H1 (cell line): ENCODE measurements around the gene PDZD2.

Source experiments
- CEBPB ChIP-seq: IDR thresholded peaks from 2 replicates; pipeline ENCODE4 v1.6.1; 2012; ENCODE audit warnings: low read depth, low read length
- CHD1 ChIP-seq: IDR thresholded peaks from 2 replicates; pipeline ENCODE4 v1.6.1; 2012; ENCODE audit warnings: low read depth, low read length, improper control_type of control experiment
- TBP ChIP-seq: IDR thresholded peaks from 2 replicates; pipeline ENCODE4 v1.6.1; 2011; ENCODE audit warnings: low read depth, low read length, improper control_type of control experiment
- TF ChIP-seq, protein P1 (sequence below): IDR thresholded peaks from 2 replicates; pipeline ENCODE4 v1.6.1; 2011; ENCODE audit warnings: low read length, improper control_type of control experiment

- TF ChIP-seq CEBPB (no peak), TBP (no peak), CHD1 (no peak)
- TF ChIP-seq, protein P1, sequence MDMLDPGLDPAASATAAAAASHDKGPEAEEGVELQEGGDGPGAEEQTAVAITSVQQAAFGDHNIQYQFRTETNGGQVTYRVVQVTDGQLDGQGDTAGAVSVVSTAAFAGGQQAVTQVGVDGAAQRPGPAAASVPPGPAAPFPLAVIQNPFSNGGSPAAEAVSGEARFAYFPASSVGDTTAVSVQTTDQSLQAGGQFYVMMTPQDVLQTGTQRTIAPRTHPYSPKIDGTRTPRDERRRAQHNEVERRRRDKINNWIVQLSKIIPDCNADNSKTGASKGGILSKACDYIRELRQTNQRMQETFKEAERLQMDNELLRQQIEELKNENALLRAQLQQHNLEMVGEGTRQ, result no peak
Measured at GRCh38 chr5:32116574-32117313, 477.8 kb downstream of the PDZD2 start.
